GM18505 (cell line): ENCODE measurements around the gene SFSWAP.
"Not testable (repeated sequence)": the region's sequence is repeated elsewhere in the genome, so short reads cannot be mapped to it uniquely, and the experiment has no call there.

ENCODE experiments used
- ATAC-seq: cut with Tn5 transposase; IDR thresholded peaks from one replicate; pipeline ENCODE4 v1.9.1; 2021; ENCODE audit not compliant: unreplicated experiment
- POLR2A ChIP-seq: IDR thresholded peaks from 4 replicates; pipeline ENCODE4 v1.6.1; 2011; ENCODE audit warnings: borderline replicate concordance; ENCODE audit not compliant: insufficient read depth, insufficient read length; ENCODE audit errors: extremely low read depth

Gene SFSWAP

DNA sequence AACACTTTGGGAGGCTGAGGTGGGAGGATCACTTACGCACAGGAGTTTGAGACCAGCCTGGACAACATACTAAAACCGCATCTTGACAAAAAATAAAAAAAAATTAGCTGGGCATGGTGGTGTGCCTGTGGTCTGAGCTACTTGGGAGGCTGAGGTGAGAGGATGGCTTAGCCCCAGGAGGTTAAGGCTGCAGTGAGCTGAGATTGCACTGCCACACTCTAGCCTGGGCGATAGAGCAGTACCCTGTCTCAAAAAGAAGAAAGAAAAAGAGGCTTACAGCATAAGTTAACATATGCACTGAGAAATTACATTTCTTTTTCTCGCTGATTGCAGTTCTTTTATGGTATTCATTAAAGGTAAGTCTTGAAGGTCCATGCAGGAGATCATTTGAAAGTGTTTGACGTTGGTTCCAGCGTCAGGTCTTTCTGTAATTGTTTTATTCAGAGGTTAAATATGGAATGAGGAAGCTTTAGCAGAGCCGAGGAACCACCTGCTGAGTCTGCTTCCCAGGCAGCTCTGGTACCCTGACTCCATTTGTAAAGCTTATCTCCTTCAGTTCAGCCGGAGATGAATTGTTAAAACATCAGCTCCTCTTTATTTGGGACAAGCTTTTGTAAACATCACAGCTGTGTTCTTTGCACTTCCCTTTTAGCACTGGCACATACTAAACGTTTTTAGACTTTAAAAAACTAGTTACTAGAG lies 18.5 kb downstream of the SFSWAP start:
- ATAC-seq: no peak

DNA sequence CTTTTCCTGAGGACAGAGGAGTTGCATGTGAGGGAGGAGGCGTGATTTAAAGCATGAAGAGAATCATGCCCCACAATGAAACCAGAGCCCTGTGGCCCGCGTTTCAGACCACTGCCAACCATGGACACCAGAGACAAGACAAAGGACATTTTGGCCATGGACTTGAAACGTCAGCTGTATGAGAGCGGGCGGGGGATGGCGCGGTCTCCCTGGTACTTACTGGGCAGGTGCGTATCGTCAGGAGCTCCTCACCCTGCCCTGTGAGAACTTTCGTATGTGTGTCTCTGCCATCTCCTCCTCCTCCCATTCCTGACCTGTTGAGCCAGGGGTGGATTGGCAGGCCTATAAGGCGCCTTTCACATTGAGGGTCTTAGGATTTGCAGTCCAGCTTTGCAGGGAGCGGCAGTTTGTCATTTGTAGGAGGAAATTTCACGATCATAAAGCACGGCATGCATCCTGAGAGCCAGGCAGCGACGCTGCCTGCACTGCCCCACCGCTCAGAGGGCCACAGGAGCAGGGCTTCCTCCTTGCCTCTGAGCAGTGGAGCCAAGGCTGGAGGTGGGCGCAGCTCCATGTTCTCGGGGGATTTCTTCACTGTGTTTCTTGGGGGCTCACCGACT lies 22.2 kb downstream of the SFSWAP start:
- no peak for ATAC-seq
- no peak for TF ChIP-seq POLR2A

More for the DNA sequence above, 18.5 kb downstream of the SFSWAP start:
- TF ChIP-seq POLR2A: no peak

DNA sequence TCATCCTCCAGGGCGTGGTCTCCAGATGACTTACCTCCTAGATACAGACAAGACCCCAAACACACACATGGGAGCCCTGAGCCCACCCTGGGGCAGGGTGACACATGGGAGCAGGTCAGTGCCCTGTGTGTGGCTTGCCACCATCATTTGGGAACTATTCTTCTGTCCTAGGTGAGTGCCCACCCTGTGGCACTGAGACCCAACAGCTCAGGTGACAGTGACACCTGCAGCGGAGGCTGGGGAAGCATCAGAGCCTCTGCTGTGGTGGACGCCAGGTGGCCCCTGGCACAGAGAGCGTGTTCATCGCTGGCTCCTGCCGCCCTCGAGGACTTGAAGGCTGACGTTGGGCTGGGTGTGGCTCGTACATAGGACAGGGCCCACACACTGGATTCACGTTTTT lies 23.0 kb downstream of the SFSWAP start:
- ATAC-seq: no peak
- no peak for TF ChIP-seq POLR2A

DNA sequence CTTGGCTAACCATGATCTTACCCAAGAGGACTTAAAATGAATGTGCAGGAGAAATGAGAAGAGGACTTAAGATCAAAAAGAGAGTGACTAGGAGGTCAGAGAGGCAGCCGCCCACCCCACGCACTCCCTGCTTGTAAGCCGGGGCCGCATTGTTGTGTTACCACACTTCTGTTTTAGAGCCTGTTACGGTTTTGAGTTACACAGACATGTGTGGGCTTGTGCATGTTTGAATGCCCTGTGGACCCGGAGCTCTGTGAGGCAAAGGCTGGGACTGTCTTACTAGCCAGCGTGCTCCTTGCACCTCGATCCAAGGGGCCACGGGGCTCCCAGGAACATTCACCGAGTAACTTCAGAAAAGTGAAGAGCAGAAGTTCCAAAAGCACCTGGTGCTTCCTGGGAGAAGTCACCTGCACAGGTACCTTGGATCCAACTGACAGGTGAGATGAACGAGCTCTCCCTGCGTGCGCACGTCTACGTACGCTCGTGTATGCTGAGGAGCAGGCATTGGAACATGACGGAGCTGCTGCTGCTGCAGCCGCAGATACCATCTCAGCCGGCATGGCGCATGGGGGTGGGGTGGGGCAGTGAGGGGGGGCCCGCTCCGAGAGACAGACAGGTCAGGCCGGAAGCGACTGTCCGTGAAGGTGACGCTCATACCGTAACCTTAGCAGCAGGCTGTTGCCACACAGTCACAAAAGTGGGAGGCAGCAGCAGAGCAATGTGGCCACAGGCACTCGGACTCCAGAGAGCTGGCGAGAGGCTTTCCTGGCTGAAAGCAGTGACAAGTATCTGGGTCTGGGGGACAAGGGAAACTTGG lies 23.7 kb downstream of the SFSWAP start:
- no peak for TF ChIP-seq POLR2A
- no peak for ATAC-seq

DNA sequence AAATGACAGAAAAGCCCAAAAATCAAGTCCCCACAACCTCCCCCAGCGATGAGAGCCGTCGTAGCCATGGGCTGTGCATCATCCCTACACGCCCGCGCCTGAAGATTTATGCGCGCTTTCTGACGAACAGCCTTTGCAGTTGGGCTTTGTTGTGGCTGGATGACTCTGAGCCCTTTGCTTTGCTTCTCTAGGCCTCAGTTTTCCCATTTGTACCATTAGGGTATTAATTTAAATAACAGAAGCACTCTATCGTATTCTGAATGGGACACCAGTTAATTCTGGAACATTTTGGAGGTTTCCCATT lies 24.2 kb downstream of the SFSWAP start:
- ATAC-seq: no peak

DNA sequence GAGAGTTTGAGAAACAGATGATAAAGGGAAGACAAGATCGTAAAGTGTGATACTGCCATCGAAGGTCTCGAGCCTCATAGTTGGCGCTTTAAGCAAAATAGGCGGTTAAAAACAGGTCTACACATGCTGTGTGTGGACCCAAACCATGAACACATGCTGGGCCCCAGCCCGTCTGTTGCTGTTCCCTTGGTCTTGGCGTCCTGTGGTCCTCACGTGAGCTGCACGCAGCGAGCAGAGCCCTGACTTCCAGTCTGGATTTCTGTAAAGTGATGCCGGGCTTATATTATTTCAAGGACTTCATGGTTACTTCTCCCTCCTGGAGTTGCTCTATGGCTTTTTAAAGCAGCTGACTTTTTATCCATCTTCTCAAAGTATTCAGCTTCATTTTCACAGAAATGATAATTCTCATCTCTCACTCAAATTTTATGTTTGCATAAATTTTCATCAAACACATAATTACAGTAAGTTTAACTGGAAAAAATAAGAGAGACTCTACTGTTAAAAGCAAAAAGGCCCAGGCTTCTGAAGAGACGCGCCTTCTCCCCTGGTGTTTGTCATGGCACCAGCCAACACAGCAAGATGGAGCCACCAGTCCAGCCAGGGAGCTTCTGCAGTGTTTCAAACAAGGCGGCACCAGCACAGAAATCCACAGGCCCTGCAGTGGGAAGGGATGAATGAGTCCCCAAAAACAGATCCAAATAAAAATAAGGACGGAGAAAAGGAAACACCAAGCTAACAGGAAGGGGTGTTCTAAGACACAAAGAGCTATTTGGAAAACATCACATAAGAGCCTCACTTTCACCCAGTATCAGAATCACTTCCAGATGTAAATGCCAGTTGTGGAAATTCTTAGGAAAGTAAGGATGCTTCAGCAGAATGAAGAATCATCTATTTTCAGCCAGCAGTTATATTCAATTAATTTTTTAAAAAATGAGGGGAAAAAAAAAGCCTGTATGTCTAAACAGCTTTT lies 24.9 kb downstream of the SFSWAP start:
- TF ChIP-seq POLR2A: no peak
- ATAC-seq: no peak

More for the DNA sequence above, 24.2 kb downstream of the SFSWAP start:
- TF ChIP-seq POLR2A: no peak

DNA sequence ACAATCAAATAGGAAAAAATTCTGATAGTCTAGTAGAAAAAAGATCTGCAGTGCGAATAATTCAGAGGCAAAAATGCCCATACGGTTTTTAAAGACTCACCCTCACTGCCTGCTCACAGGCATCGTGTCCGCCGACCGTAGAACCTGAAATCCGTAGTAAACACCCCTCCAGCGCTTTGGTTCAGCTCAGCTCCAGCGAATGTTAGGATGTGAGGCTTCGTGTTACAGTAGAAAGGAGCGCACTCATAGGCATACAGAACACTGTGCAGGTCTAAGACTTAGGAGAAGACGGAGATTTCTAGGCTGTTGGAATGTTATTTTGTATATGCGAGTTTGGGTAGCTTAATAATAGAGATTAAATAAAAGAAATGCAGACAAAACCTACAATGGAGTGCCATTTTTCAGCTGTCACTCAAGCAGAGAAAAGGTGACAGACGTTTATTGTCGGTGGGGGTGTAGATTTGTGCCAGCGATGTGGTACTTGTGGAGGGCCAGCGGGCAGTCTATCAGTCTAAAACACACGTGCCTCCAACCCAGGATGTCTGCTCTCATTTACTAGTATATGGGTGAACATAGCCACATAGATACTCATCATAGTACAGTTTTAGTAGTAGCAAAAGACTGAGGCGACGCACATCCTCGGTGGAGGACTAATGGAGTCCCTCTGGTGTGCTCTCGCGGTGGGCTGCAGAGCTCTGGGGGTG lies 25.7 kb downstream of the SFSWAP start:
- TF ChIP-seq POLR2A: no peak
- ATAC-seq: no peak

DNA sequence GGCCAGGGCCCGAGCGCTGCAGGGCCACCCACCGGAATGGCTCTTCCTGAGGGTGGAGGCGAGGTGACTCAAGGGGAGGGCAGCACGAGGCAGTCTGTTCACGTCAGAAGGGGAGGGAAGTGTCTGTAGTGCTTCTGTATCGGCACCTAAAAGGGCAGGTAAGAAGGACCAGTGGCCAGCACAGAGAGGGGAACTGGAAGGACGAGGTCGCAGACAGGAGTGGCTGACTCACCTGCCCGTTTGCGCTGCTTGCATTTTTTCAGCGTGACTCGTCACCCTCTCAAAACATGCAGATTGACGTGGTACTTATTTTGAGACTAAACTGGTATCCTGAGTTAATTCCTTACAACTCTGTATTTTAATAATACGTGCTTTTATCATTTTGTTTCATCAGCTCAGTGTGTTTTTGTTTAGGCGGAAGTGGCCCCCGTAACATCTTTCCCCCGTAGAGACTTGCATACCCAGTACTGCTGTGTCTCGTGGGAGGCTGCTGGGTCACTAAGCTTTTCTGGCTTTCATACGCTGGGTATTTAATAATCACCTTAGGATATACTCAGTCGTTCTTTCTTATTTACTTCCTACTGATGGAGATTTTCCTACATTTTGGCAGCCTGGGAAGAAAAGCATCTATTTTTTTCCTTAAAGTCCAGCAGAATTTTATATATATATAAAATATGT lies 26.4 kb downstream of the SFSWAP start:
- TF ChIP-seq POLR2A: no peak
- no peak for ATAC-seq

DNA sequence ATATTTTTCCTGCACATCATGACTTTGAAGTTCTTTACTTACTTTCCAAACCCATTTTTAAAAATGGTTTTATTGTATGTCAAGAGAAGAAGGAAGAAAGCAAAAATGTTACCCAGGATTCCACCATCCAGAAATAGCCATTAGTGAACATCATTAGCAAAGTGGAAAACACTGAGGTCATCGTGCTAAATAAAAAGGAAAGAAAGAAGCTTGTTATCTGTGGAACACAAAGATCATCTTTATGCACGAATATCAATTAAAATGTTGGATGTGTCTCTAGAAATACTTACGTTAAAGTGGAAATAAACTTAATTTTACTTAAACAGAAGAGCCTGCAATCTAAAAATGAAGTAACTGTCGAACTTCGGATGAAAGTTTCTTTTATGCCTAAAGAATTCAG lies 27.3 kb downstream of the SFSWAP start:
- no peak for ATAC-seq
- TF ChIP-seq POLR2A: no peak

DNA sequence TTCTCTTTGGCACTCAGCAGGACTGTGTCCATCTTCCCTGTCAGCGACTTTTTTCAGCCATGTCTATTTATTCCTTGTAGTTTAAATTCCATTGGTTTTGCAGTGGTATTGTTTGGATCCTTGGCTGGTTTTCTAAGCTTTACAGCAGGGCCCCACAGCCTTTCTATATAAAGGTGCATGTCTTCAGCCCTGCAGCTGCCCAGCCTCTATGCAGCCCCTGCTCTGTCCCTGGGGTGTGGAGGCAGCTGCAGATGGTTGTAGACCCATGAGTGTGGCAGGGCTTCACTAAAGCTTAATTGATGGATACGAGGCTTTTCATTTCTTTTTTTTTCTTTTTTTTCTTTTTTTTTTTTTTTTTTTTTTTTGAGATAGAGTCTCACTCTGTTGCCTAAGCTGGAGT lies 29.7 kb downstream of the SFSWAP start:
- TF ChIP-seq POLR2A: no peak
- no peak for ATAC-seq

DNA sequence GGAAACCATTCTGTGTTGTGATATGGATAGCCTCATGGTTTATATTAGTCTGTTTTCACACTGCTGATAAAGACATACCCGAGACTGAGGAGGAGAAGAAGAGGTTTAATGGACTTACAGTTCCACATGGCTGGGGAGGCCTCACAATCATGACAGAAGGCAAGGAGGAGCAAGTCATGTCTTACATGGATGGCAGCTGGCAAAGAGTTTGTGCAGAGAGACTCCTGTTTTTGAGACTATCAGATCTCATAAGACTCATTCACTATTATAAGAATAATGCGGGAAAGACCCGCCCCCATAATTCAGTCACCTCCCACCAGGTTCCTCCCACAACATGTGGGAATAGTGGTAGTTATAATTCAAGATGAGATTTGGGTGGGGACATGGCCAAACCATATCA lies 31.9 kb downstream of the SFSWAP start:
- not testable (repeated sequence) for ATAC-seq

DNA sequence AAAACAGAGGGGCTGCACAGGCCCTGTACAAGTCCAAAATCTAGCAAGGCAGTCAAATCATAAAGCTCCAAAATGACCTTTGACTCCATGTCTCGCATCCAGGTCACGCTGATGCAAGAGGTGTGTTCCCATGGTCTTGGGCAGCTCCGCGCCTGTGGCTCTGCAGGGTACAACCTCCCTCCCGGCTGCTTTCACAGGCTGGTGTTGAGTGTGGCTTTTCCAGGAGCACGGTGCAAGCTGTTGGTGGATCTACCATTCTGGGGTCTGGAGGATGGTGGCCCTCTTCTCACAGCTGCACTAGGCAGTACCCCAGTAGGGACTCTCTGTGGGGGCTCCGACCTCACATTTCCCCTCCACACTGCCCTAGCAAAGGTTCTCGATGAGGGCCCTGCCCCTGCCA lies 32.5 kb downstream of the SFSWAP start:
- not testable (repeated sequence) for ATAC-seq

DNA sequence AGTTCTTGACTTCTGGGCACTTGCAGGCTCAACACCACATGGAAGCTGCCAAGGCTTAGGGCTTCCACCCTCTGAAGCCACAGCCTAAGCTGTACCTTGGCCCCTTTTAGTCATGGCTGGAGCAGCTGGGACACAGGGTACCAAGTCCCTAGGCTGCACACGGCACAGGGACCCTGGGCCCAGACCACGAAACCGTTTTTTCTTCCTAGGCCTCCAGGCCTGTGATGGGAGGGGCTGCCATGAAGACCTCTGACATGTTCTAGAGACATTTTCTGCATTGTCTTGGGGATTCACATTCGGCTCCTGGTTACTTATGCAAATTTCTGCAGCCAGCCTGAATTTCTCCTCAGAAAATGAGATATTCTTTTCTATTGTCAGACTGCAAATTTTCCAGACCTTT lies 33.0 kb downstream of the SFSWAP start:
- ATAC-seq: not testable (repeated sequence)

DNA sequence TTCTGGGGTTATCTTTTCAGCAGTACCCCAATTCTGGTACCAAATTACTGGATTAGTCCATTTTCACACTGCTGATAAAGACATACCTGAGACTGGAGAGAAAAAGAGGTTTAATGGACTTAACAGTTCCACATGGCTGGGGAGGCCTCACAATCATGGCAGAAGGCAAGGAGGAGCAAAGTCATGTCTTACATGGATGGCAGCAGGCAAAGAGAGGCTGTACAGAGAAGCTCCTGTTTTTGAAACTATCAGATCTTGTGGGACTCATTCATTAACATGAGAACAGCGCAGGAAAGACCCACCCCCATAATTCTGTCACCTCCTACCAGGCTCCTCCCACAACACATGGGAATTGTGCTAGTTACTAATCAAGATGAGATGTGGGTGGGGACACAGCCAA lies 33.8 kb downstream of the SFSWAP start:
- not testable (repeated sequence) for ATAC-seq
